GM06990 (cell line): ENCODE results near the gene VEGFA.
A peak's percentile ranks its signal among the peaks of the same experiment; 100 is the strongest.

Source experiments
- DNase-seq: peaks from one replicate; pipeline ENCODE4 v3.0.0-alpha.2; 2011; ENCODE audit not compliant: insufficient read length; ENCODE audit errors: extremely low read depth
- H3K27me3 ChIP-seq: replicated peaks from 2 replicates; pipeline ENCODE4 v1.6.0; 2011; ENCODE audit warnings: low read length; ENCODE audit not compliant: control insufficient read depth, insufficient read depth
- H3K36me3 ChIP-seq: 2 replicates; pipeline ENCODE4 v1.5.1; 2011; ENCODE audit warnings: low read length; ENCODE audit not compliant: control insufficient read depth, insufficient read depth
- H3K4me3 ChIP-seq: replicated peaks from 2 replicates; pipeline ENCODE4 v1.5.1; 2011; ENCODE audit warnings: low read depth, mild to moderate bottlenecking, control low read depth, low read length
- CTCF ChIP-seq: IDR thresholded peaks from 2 replicates; pipeline ENCODE4 v1.5.1; 2011; ENCODE audit warnings: low read length, control low read depth, mild to moderate bottlenecking, inconsistent platforms; ENCODE audit not compliant: insufficient read depth, poor library complexity, severe bottlenecking

Gene VEGFA

GRCh38 chr6:43768983-43769525 lies 957 bp upstream of the VEGFA start:
- Histone ChIP-seq H3K27me3 (no peaks in the 10 kb centered on the region), H3K4me3 (no peak overlapping the region), H3K36me3 (no peaks in the 10 kb centered on the region)
- DNase-seq = no peak
- no peak for TF ChIP-seq CTCF

- TF ChIP-seq CTCF = no peak
- no peaks in the 10 kb centered on the region for H3K36me3 ChIP-seq
- H3K27me3 ChIP-seq = no peaks in the 10 kb centered on the region
- H3K4me3 ChIP-seq = peak overlapping the region; percentile 85
- DNase-seq = peak; percentile 62
Measured at GRCh38 chr6:43770372-43771209, 580 bp downstream of the VEGFA start.

- H3K36me3 ChIP-seq = no peaks in the 10 kb centered on the region
- H3K4me3 ChIP-seq = peak overlapping the region; percentile 85
- no peaks in the 10 kb centered on the region for H3K27me3 ChIP-seq
- peak; percentile 81 for DNase-seq
- peak; percentile 1 for TF ChIP-seq CTCF
Measured at GRCh38 chr6:43771210-43771857, 1.3 kb downstream of the VEGFA start.

GRCh38 chr6:43771858-43772680 lies 2.1 kb downstream of the VEGFA start:
- Histone ChIP-seq H3K36me3 (peaks cover under 1% of the 10 kb centered on the region; the same call in 1 of the 2 replicates), H3K4me3 (peak overlapping the region; percentile 85), H3K27me3 (no peaks in the 10 kb centered on the region)
- no peak for TF ChIP-seq CTCF
- DNase-seq = peak; percentile 81

GRCh38 chr6:43772681-43773049 lies 2.7 kb downstream of the VEGFA start:
- H3K4me3 ChIP-seq = peak overlapping the region; percentile 85
- TF ChIP-seq CTCF = no peak
- no peak for DNase-seq
- no peaks in the 10 kb centered on the region for H3K27me3 ChIP-seq
- peaks cover 5% of the 10 kb centered on the region for H3K36me3 ChIP-seq
